Liver (tissue), 3 donors: ENCODE results near the gene PTBP3.

Experiments used
- CTCF ChIP-seq: fragments of 150-350 bp; IDR thresholded peaks from 2 replicates; pipeline ENCODE4 v1.5.1; 2017; ENCODE audit warnings: improper control_type of control experiment, low read depth, low read length; ENCODE audit not compliant: missing input control
- FOXA2 ChIP-seq: IDR thresholded peaks from 2 replicates; pipeline ENCODE4 v1.6.1; 2016; ENCODE audit warnings: antibody characterized with exemption
- GABPA ChIP-seq, 2 donors: IDR thresholded peaks in 1 of 2; conservative IDR thresholded peaks in 1 of 2; 2 replicates each; pipeline ENCODE4 v1.6.1; 2016; ENCODE audit warnings: antibody characterized with exemption in 2 of 2, mild to moderate bottlenecking in 1 of 2, moderate library complexity in 1 of 2
- HNF4A ChIP-seq, 2 donors: conservative IDR thresholded peaks; 2 replicates each; pipeline ENCODE4 v1.6.1; 2016; ENCODE audit warnings: antibody characterized with exemption in 2 of 2, mild to moderate bottlenecking in 2 of 2
- MAX ChIP-seq: IDR thresholded peaks from 2 replicates; pipeline ENCODE4 v1.6.1; 2016; ENCODE audit warnings: antibody characterized with exemption
- NR2F2 ChIP-seq: IDR thresholded peaks from 2 replicates; pipeline ENCODE4 v1.6.1; 2016; ENCODE audit warnings: antibody characterized with exemption
- REST ChIP-seq: IDR thresholded peaks from 2 replicates; pipeline ENCODE4 v1.6.1; 2016; ENCODE audit warnings: antibody characterized with exemption, mild to moderate bottlenecking
- RXRA ChIP-seq, 2 donors: IDR thresholded peaks; 2 replicates each; pipeline ENCODE4 v1.6.1; 2017 to 2018; ENCODE audit warnings: antibody characterized with exemption in 2 of 2, mild to moderate bottlenecking in 1 of 2
- SP1 ChIP-seq: IDR thresholded peaks from 2 replicates; pipeline ENCODE4 v1.6.1; 2018; ENCODE audit warnings: antibody characterized with exemption, mild to moderate bottlenecking
- TAF1 ChIP-seq: conservative IDR thresholded peaks from 2 replicates; pipeline ENCODE4 v1.6.1; 2016; ENCODE audit warnings: antibody characterized with exemption, mild to moderate bottlenecking
- donor health status: healthy.
- donor health status: healthy.

GRCh38 chr9:112198646-112199045 lies 134.8 kb downstream of the PTBP3 start:
- TF ChIP-seq CTCF = no peak
- TF ChIP-seq SP1 = no peak
- TF ChIP-seq MAX = no peak
- no peak for TF ChIP-seq REST
- no peak for TF ChIP-seq GABPA (IDR thresholded peaks at IDR 0.05 in 1 of 2, conservative IDR thresholded peaks at IDR 0.05 in 1 of 2)
- TF ChIP-seq NR2F2 = no peak
- no peak for TF ChIP-seq RXRA (IDR thresholded peaks at IDR 0.05)
- TF ChIP-seq HNF4A (conservative IDR thresholded peaks at IDR 0.05) = no peak
- TF ChIP-seq FOXA2 = no peak
- TF ChIP-seq TAF1 = no peak
